ENCODE data around the gene PAX5.
A peak's percentile ranks its signal among the peaks of the same experiment; 100 is the strongest.

GRCh38 chr9:37036371-37036775 lies 2.3 kb upstream of the PAX5 start:
- TF ChIP-seq CTCF (IDR thresholded peaks at IDR 0.05; ENCODE audit: poor library complexity, severe bottlenecking): no peak
- TF ChIP-seq POLR2AphosphoS5 (IDR thresholded peaks at IDR 0.05): peak; percentile 1
- no peak for TF ChIP-seq EZH2 (IDR thresholded peaks at IDR 0.05; ENCODE audit: borderline replicate concordance, insufficient read depth, low read length, poor library complexity, severe bottlenecking)
- TF ChIP-seq EP300 (conservative IDR thresholded peaks at IDR 0.05; ENCODE audit: poor library complexity, severe bottlenecking): no peak
- TF ChIP-seq REST (IDR thresholded peaks at IDR 0.05; ENCODE audit: borderline replicate concordance): no peak
- no peak for TF ChIP-seq MXI1 (conservative IDR thresholded peaks at IDR 0.05; ENCODE audit: poor library complexity, severe bottlenecking)
- no peak for TF ChIP-seq TAF1 (IDR thresholded peaks at IDR 0.05; ENCODE audit: low read depth)
- no peak for TF ChIP-seq SMC3 (conservative IDR thresholded peaks at IDR 0.05; ENCODE audit: poor library complexity)
- TF ChIP-seq RAD21 (conservative IDR thresholded peaks at IDR 0.05): no peak
